Measurements from ENCODE around the gene YOD1. TPM values are rescaled to one million over a fixed set of nuclear protein-coding genes. Genes with fewer than 3 reads are reported as not detected.

YOD1 gene
- total and polyA plus RNA-seq, 2 of the 13 experiments (the other 11 are each of a cell fraction or from before 2014, with no cell fraction given) = 3.4 to 9.1 TPM

DNA sequence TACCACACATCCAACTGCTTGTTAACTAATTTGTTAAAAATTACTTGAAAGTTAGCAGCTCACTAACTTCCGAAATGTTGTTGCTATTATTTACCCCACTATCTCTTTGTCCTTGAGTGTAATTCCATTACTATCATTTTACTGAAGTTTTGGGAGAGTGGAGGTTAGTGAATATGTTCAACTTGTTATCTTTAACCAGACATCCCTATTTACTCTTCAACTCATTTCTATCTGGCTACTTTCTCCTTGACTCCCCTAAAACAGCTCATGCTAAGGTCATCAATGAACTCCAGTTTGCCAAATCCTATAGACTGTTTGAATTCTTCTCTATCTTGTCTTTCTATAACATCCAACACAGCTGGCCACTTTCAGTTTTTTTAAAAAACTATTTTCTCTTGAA, 14.1 kb downstream of the YOD1 start:
- no peak overlapping the region for H3K27ac ChIP-seq (ENCODE audit: extremely low read length, insufficient read depth, low read length)
- no peak overlapping the region for H3K4me2 ChIP-seq (ENCODE audit: low read depth, low read length)
- no peak overlapping the region for H3K4me3 ChIP-seq (replicated peaks in 1 of 3; ENCODE audit: insufficient read depth in 1 of 3, low read depth in 2 of 3, low read length in 3 of 3)
- no peaks in the 10 kb centered on the region; a peak in 1 of 5 replicates for H3K27me3 ChIP-seq (ENCODE audit: control insufficient read depth in 1 of 2, insufficient read depth in 2 of 2, low read length in 2 of 2)
- ChIA-PET POLR2A (no interaction called here), CTCF (ENCODE audit: low intra/inter-chr PET ratio, low total read pairs) (no interaction called here)
- FAIRE-seq = no peak
- H4K20me1 ChIP-seq (ENCODE audit: insufficient read depth, low read length) = no peaks in the 10 kb centered on the region
- no peak for DNase-seq (ENCODE audit: low spot score)
- no peak overlapping the region for H3K9ac ChIP-seq (ENCODE audit: insufficient read depth, low read depth, low read length)
- ATAC-seq = no peak
- in situ Hi-C loops (cut with HindIII; ENCODE audit: extremely low pct_ligation_motif_present, low pct_unique_long_range_greater_than_20kb) = no loop called here
- no peaks in the 10 kb centered on the region for H3K79me2 ChIP-seq (ENCODE audit: insufficient read depth, low read length)
- intact Hi-C loops (cut with micrococcal nuclease; ENCODE audit: unreplicated experiment) = no loop called here
- no peak for TF ChIP-seq NFATC3 (CRISPR knock-in tag; IDR thresholded peaks at IDR 0.05)
- TF ChIP-seq KDM3A (CRISPR knock-in tag; IDR thresholded peaks at IDR 0.05; ENCODE audit: low read depth) = no peak
- TF ChIP-seq MXI1 (IDR thresholded peaks at IDR 0.05; ENCODE audit: borderline replicate concordance, low read depth, low read length) = no peak
- no peak for TF ChIP-seq ZMYM4 (CRISPR knock-in tag; IDR thresholded peaks at IDR 0.05)
- no peak for TF ChIP-seq SMYD3 (CRISPR knock-in tag; IDR thresholded peaks at IDR 0.05)
- TF ChIP-seq KDM4B (CRISPR knock-in tag; IDR thresholded peaks at IDR 0.05) = no peak
- TF ChIP-seq, protein P1, sequence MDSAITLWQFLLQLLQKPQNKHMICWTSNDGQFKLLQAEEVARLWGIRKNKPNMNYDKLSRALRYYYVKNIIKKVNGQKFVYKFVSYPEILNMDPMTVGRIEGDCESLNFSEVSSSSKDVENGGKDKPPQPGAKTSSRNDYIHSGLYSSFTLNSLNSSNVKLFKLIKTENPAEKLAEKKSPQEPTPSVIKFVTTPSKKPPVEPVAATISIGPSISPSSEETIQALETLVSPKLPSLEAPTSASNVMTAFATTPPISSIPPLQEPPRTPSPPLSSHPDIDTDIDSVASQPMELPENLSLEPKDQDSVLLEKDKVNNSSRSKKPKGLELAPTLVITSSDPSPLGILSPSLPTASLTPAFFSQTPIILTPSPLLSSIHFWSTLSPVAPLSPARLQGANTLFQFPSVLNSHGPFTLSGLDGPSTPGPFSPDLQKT (CRISPR knock-in tag; IDR thresholded peaks at IDR 0.05; ENCODE audit: borderline replicate concordance) = no peak
- no peak for TF ChIP-seq ZNF292 (CRISPR knock-in tag; IDR thresholded peaks at IDR 0.05; ENCODE audit: borderline replicate concordance, low read depth)
- no peak for TF ChIP-seq ZNF691 (CRISPR knock-in tag; IDR thresholded peaks at IDR 0.05; ENCODE audit: borderline replicate concordance, low read depth)
- no peak for TF ChIP-seq ZNF234 (CRISPR knock-in tag; conservative IDR thresholded peaks at IDR 0.05)
- no peak for TF ChIP-seq PHF5A (CRISPR knock-in tag; IDR thresholded peaks at IDR 0.05; ENCODE audit: low read depth, unreplicated experiment)
- TF ChIP-seq ZC3H13 (CRISPR knock-in tag; IDR thresholded peaks at IDR 0.05) = no peak
- no peak for TF ChIP-seq ZNF792 (CRISPR knock-in tag; IDR thresholded peaks at IDR 0.05)
- TF ChIP-seq CBX5 (CRISPR knock-in tag; IDR thresholded peaks at IDR 0.05; ENCODE audit: borderline replicate concordance) = no peak
- no peak for TF ChIP-seq SALL2 (CRISPR knock-in tag; IDR thresholded peaks at IDR 0.05)
- no peak for TF ChIP-seq GPN1 (CRISPR knock-in tag; IDR thresholded peaks at IDR 0.05; ENCODE audit: borderline replicate concordance)
- no peak for TF ChIP-seq ZFP37 (CRISPR knock-in tag; IDR thresholded peaks at IDR 0.05; ENCODE audit: borderline replicate concordance)
- TF ChIP-seq ZNF496 (CRISPR knock-in tag; IDR thresholded peaks at IDR 0.05; ENCODE audit: insufficient replicate concordance) = no peak
- TF ChIP-seq, protein P2, sequence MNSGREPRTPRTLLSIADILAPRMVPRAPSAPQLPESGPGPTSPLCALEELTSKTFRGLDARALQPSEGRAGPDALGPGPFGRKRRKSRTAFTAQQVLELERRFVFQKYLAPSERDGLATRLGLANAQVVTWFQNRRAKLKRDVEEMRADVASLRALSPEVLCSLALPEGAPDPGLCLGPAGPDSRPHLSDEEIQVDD (CRISPR knock-in tag; IDR thresholded peaks at IDR 0.05; ENCODE audit: borderline replicate concordance) = no peak
- no peak for TF ChIP-seq ZEB1 (IDR thresholded peaks at IDR 0.05; ENCODE audit: insufficient replicate concordance, low read depth)
- H2AFZ ChIP-seq (ENCODE audit: low read length) = no peak overlapping the region
- no peaks in the 10 kb centered on the region for H3K36me3 ChIP-seq (replicated peaks in 1 of 2; ENCODE audit: control insufficient read depth in 1 of 2, insufficient read depth in 2 of 2, low read length in 2 of 2)
- 34% methylated on average over 1 of the region's 1 CpG for WGBS (ENCODE audit: low lambda C conversion rate)
- H3K9me3 ChIP-seq (ENCODE audit: low read length) = no peaks in the 10 kb centered on the region
- no TSS peak for BruUV-seq (replicated peaks)
- peaks cover 44% of the 10 kb centered on the region for H3K4me1 ChIP-seq (ENCODE audit: insufficient read depth, low read length)
